Mononuclear cell (primary cell): Measurements from ENCODE around the gene C19orf81. TPM values are rescaled to one million over a fixed set of nuclear protein-coding genes. Genes with fewer than 3 reads are reported as not detected.

Source experiments
- H3K27me3 ChIP-seq: 2 replicates; pipeline ENCODE4 v1.6.0; 2011; ENCODE audit warnings: low read length, control low read depth; ENCODE audit not compliant: insufficient read depth
- H3K4me1 ChIP-seq: 2 replicates; pipeline ENCODE4 v1.5.1; 2011; ENCODE audit warnings: mild to moderate bottlenecking, low read length, control low read depth; ENCODE audit not compliant: insufficient read depth
- H3K4me3 ChIP-seq: 2 replicates; pipeline ENCODE4 v1.5.1; 2011; ENCODE audit warnings: mild to moderate bottlenecking, low read length, moderate library complexity
- H3K9me3 ChIP-seq: 2 replicates; pipeline ENCODE4 v1.5.1; 2011; ENCODE audit warnings: low read depth, mild to moderate bottlenecking, control low read depth, low read length
- total RNA-seq: library from RNA; depleted of rRNA; stranded (reverse); fragments of >200 nt; gene quantifications from one replicate; pipeline ENCODE4 v1.2.3, GENCODE V29; 2012

C19orf81 gene
- total RNA-seq, 1 donor = not detected

DNA sequence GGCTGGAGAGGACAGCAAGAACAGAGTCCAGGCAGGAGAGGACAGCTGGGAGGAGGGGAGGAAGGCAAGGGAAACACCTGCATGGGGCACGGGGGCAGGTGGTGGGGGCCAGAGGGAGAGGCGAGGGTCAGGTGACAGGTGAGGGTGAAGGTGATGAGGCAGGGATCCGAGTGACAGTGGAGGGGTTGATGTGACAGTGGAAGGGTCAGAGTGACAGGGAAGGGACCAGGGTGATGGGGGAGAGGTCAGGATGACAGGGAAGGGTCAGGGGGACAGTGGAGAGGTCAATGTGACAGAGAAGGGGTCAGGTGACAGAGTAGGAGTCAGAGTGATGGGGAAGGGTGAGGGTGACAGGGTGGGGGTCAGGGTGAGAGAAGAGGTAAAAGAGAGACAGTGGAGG is 29.1 kb downstream of the C19orf81 start:
- Histone ChIP-seq H3K4me3 (no peak overlapping the region), H3K9me3 (no peaks in the 10 kb centered on the region), H3K4me1 (peaks cover 6% of the 10 kb centered on the region)

DNA sequence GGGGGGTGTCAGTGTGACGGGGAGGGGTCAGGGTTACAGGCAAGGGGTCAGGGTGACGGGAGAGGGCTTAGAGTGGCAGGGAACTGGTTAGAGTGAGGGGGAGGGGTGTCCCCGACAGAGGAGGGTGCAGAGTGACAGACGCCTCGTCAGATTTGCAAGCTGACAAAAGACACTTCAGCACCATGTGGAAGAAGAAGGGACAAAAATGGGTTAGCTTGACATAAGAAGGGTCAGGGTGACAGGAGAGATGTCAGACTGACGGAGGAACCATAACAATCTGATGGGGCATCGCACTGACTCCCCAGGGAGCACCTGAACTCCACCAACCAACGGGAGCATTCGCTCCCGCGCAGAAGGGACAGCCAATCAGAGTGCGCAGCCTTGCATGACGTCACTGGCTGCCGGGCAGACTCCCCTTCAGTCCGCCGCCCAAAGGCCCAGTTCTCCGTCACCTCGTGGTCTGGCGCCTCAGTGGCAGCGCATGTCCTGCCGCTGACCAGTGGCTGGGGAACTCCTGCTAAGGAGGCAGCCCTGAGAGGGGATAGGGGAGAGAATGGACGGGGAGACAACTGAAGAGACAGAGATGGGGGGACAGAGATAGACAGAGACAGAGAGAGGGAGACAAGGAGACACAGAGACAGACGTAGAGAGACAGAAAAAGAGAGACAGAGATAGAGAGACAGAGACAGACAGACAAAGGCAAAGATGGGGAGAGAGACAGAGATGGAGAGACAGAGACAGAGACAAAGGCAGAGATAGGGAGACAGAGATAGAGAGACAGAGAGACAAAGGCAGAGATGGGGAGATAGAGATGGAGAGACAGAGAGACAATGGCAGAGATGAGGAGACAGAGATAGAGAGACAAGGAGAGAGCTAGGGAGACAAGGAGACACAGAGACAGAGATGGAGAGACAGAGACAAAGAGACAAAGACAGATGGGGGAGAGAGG is 30.2 kb downstream of the C19orf81 start:
- H3K4me3 ChIP-seq = no peak overlapping the region
- peaks cover 6% of the 10 kb centered on the region for H3K4me1 ChIP-seq
- no peaks in the 10 kb centered on the region for H3K9me3 ChIP-seq
- no peaks in the 10 kb centered on the region for H3K27me3 ChIP-seq

More for the DNA sequence above, 29.1 kb downstream of the C19orf81 start:
- H3K27me3 ChIP-seq = no peaks in the 10 kb centered on the region

DNA sequence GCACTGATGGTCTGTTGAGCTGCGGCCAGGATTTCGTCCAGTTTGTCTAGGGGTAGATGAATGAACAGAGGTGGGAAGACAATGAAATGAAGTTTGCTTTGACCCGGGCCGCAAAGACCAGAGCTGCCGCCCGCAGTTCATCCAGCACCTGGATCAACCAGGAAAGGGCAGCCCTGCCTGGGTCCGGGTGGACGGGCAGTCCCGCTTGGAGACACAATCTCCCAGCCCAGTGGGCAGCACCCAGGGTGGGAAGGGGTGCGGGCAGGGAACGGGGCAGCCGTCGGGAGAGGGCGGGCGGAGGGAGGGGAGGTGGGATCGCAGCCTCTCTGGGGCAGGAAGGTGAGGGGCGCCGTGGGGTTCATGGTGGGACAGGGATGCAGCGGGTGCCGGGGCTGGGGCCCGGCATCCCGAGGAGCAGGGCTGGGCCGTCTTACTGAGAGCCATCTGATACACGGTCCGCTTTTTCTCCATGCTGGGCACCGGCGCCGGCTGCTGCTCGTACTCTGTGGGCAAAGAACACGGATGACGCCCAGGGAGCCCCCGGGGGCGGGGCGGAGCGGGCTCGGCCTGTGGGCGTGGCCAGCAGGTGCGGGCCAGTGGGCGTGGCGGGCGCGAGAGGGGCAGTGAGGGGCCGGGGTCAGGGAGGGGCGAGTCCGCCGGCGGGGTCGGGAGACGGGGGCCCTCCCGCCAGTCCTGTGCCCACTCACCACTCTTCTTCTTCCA is 37.2 kb downstream of the C19orf81 start:
- H3K9me3 ChIP-seq = no peaks in the 10 kb centered on the region
- no peak overlapping the region for H3K4me3 ChIP-seq
- no peaks in the 10 kb centered on the region for H3K4me1 ChIP-seq
- peaks cover 5% of the 10 kb centered on the region for H3K27me3 ChIP-seq

- no peaks in the 10 kb centered on the region for H3K4me1 ChIP-seq
- peaks cover 13% of the 10 kb centered on the region for H3K27me3 ChIP-seq
- H3K9me3 ChIP-seq = no peaks in the 10 kb centered on the region
- no peak overlapping the region for H3K4me3 ChIP-seq
Observed at GRCh38 chr19:50688766-50689165, 39.5 kb downstream of the C19orf81 start.

- no peak overlapping the region for H3K4me3 ChIP-seq
- H3K9me3 ChIP-seq = no peaks in the 10 kb centered on the region
- H3K4me1 ChIP-seq = no peaks in the 10 kb centered on the region
- H3K27me3 ChIP-seq = peaks cover 17% of the 10 kb centered on the region
Observed at GRCh38 chr19:50690439-50690838, 41.2 kb downstream of the C19orf81 start.

- H3K4me1 ChIP-seq = no peaks in the 10 kb centered on the region
- H3K27me3 ChIP-seq = peaks cover 13% of the 10 kb centered on the region
- H3K4me3 ChIP-seq = no peak overlapping the region
- no peaks in the 10 kb centered on the region for H3K9me3 ChIP-seq
Observed at GRCh38 chr19:50693064-50693975, 44.1 kb downstream of the C19orf81 start.

DNA sequence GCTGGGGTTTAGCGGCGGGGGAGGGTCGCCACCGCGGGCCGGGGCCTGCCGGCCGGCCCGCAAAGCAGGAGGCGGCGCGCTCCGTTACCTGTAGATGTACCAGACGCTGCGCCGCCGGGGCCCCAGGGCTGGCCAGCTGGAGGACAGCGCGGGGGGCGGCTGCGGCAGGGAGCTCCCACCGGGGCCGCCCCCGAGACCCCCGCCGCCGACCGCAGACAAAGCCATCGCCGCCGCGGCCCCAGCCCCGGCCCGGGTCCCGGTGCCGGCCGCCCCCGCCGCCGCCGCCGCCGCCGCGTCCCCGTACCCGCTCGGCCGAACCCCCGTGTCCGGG is 45.5 kb downstream of the C19orf81 start:
- Histone ChIP-seq H3K4me3 (no peak overlapping the region), H3K4me1 (no peaks in the 10 kb centered on the region), H3K27me3 (peaks cover 13% of the 10 kb centered on the region), H3K9me3 (no peaks in the 10 kb centered on the region)

DNA sequence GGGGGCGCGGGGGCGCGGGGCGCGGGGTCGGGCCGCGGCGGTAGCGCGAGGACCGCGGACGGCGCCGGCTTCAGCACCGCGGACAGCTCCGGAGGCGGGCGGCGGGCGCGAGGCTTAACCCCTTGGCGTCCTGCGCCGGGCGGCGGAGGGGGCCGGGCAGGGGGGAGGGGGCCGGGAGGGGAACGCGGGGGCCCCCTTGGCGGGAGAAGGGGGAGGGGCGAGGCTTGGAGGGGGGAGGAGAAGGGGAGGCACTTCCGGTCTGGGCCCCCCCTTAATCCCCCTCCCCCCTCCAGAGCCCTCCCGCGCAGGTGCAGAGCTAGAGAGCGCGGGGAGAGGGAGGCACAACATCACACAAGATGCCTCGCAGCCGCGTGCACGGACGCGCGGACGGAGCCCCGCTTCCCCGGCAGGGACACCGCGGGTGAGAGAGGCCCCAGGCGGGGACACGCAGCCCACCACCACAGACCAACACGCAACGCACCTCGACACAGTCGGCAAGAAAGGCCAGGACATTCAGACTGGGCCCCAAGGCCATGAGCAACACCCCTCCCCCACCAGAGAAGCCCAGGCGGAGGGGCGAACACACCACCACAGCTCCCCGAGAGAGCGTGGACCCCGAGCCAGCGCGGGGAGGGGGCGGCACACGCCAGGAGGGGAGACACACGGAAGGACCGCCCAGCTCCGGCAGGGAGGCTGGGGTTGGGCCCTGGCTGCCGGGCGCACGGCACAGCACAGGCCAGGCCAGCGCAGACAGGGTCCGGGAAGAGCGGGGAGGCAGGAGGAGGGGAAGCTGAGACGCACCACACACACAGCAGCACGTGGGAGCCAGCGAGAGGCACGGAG is 46.2 kb downstream of the C19orf81 start:
- no peaks in the 10 kb centered on the region for H3K4me1 ChIP-seq
- peaks cover 13% of the 10 kb centered on the region for H3K27me3 ChIP-seq
- no peaks in the 10 kb centered on the region for H3K9me3 ChIP-seq
- no peak overlapping the region for H3K4me3 ChIP-seq

DNA sequence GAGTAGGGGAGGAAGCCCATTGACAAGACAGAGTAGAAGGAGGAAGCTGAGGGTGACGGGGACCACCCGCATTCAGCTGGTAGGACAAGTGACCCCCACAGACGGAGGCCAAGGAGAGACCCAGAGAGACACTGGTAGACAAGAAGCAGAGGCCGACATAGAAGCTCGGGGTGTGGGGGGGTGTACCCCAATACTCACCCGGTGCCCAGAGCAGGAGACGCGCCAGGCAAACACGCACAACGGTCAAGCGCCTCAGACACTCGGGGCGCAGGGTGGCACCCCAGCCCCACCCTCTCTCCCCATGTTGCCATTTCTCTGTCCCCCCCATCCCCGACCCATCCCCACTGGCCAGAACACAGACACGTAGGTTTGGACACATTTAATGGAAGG is 46.8 kb downstream of the C19orf81 start:
- Histone ChIP-seq H3K9me3 (no peaks in the 10 kb centered on the region), H3K4me1 (no peaks in the 10 kb centered on the region), H3K27me3 (peaks cover 13% of the 10 kb centered on the region), H3K4me3 (no peak overlapping the region)

GRCh38 chr19:50697414-50698124 is 48.3 kb downstream of the C19orf81 start:
- no peaks in the 10 kb centered on the region for H3K4me1 ChIP-seq
- H3K4me3 ChIP-seq = no peak overlapping the region
- peaks cover 11% of the 10 kb centered on the region for H3K27me3 ChIP-seq
- no peaks in the 10 kb centered on the region for H3K9me3 ChIP-seq

DNA sequence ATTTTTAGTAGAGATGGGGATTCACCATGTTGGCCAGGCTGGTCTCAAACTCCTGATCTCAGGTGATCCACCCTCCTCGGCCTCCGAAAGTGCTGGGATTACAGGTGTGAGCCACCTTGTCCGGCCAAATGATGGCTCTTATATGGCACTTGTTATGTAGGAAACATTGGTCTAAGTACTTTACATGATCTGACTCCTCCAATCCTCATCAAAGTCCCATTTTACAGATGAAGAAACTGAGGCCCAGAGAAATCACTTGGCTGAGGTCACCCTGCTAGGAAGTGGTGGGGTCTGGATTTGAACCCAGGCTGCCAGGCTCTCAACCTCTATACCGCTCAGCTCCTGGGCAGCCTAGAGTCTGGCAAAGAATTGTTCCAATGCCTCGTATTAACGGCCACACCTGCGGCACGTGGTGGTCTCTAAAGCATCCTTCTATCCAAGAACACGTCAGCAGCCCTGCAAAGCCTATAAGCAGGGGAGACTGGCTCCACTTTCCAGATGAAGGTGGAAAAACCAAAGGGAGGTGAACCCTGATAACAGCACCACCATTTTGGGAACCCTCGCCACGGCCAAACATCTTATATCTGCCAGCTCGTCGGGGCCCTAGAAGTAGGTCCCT is 52.2 kb downstream of the C19orf81 start:
- Histone ChIP-seq H3K4me3 (no peak overlapping the region), H3K4me1 (no peaks in the 10 kb centered on the region), H3K27me3 (peaks cover 1% of the 10 kb centered on the region), H3K9me3 (no peaks in the 10 kb centered on the region)

GRCh38 chr19:50702158-50702870 is 53.1 kb downstream of the C19orf81 start:
- no peaks in the 10 kb centered on the region for H3K9me3 ChIP-seq
- no peaks in the 10 kb centered on the region for H3K4me1 ChIP-seq
- no peaks in the 10 kb centered on the region for H3K27me3 ChIP-seq
- H3K4me3 ChIP-seq = no peak overlapping the region
